Measurements from ENCODE around the gene POPDC2. TPM values are rescaled to one million over a fixed set of nuclear protein-coding genes. Genes with fewer than 3 reads are reported as not detected.
"Not testable (repeated sequence)": the region's sequence is repeated elsewhere in the genome, so short reads cannot be mapped to it uniquely, and the experiment has no call there.

The POPDC2 gene
- polyA plus RNA-seq, 12 donors: 6.8 to 45.5 (median 20.4) TPM; not detected in 1

DNA sequence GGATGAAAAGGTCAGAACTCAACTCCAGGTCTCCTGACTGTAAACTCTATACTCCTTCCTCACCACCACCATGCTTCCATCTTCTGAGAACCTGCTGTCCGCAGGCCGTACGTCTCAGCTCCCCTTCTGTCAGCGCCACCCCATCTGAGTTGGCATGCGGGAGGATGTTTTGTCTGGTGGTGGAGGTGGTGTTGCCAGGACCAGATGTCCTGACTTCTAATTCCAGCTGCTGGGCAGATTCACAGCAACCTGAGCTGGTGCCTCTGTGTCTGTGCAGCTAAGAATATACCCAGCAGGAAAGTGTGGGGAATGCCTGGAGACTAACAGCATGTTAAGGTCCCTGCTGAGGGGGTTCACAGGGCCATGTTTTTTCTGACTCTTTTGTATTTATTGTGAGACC is 39.5 kb downstream of the POPDC2 start:
- no peak for DNase-seq

DNA sequence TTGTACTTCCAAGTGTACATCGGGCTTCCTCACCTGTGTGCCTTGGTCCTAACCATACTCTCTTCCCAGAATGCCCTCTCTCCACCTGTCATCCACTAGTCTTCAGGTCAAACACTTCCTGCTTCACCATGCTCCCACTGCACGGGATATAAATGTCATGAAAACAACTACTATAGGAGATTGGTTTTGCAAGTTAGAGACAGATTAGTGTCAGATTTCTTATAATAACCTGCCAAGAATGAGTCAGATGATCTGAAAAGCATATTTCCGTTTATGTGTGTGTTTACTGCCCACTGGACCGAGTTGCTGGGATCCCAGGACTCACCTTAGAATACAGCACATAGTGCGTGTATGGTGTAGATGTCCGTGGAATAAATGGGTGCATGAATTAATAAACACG is 41.3 kb downstream of the POPDC2 start:
- DNase-seq: no peak

DNA sequence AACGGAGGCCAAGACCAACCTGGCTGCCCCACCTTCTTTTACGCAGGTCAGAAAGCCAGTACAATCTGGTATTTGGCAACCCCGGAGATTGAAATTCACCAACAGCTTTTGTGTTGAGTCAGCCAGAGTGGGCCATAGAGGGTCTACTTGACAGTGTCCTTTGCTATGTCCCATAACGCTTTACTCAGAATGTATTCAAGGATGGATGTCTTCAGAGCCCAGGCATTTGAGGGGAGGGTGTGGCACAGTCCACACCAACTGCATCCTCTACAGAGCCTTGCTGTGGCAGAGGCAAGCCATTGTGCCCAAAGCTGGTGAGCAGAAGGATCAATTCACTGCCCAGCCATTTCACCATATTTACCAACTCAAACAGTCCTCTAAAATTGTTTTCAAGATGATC is 44.3 kb downstream of the POPDC2 start:
- no peak for DNase-seq

DNA sequence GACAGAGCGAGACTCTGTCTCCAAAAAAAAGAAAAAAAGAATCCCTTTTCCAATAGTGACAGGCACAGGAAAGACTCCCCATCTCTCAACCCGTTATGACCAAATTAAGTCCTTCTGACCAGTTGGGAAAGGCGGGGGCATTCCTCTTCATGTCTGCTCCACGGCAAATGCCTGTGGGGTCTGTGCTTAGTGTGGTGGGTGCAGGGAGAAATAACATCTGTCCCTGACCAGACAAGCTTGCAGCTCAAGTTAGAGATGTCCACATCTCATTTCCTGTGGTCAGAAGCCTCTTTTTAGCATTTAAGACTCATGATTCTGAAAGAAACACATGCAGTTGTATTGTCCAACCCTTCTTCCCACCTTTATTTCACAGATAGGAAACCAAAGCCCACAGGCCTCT is 46.5 kb downstream of the POPDC2 start:
- no peak for DNase-seq

DNA sequence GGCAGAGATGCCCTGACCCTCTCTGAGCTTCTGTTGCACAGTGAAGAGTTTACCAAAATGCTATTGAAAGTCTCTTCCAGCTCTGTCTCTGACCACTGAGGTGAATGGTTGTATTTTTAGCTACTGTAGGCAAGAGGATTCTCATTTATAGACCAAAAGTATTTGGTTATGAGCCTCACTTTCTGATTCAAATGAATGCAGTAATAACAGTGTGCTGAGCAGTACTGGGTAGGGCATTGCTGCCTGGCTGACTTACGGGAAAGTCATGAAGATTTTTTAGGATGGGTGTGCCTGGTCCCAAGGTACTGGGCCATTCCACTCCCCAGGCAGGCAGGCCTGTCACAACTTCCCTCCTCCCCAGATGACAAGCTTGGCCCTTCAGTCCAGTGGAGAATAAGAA is 47.2 kb downstream of the POPDC2 start:
- no peak for DNase-seq

DNA sequence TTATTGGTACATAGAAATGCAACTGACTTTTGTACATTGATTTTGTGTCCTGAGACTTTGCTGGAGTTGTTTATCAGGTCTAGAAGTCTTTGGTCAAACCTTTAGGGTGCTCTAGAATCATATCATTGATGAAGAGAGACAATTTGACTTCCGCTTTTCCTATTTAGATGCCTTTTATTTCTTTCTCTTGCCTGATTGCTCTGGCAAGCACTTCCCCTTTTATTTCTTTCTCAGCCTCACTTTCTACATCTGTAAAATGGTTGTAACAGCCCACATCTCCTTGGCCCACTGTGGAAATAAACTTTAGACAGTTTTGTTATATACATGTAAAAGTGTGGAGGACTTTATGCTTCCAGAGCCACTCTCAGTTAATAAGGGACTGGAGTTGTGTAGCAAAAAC is 48.7 kb downstream of the POPDC2 start:
- no peak for DNase-seq

DNA sequence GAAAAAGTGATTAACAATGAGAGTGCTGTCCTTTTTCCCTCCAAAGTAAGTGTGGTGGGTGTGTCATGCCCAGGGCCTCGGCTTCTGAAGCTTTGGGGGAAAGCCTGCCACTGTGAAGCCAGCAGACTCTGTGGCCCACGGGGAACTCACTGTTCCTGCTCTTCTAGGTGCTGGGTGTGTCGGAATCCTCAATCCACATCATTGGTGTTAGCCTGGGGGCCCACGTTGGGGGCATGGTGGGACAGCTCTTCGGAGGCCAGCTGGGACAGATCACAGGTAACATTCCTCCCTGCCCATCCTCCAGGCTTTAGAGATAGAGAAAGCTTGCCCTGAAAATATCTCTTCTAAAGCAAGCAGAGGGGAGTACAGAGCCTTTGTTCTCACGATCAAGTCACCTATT is 51.1 kb downstream of the POPDC2 start:
- no peak for DNase-seq

DNA sequence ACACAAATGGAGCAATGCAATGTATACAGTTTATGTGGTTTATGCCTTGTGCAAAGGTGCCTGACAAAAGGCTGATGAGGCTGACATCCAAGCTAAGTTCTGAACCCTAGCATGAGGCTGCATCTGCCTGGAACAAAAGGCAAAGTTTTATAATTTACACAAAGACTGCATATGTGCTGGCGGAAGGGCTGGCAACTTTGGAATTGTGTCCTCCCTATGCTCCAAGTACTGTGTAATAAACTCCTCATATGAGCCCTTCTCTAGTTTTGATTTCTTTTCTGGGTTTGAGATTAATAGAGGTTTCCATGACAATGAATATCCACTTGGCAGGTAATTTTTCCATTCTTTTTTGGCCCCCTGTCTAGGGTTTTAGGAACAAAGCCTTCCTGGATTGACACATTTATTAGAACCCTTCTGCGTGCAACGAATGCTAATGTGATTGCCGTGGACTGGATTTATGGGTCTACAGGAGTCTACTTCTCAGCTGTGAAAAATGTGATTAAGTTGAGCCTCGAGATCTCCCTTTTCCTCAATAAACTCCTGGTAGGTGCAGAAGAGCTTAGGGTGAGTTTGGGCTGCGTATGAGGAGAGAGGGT is 51.9 kb downstream of the POPDC2 start:
- no peak for DNase-seq

DNA sequence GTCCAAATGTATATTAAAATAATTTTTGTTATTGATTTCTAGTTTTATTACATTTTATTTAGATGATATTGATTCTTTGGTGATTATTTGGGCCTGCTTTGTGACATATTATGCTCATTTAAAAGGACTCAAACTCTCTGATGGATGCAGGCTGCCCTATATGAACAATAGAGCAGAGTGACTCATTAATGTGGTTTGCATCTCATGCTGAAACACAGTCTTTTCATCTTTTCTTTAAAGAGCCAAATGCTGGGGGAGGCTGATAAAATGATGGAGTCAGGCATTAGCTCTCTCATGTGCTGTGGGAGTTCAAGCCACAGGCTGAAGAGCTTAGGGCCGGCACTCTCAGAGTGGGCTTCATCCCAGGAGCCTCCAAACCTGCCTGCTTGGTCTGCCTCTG is 55.5 kb downstream of the POPDC2 start:
- DNase-seq: no peak

DNA sequence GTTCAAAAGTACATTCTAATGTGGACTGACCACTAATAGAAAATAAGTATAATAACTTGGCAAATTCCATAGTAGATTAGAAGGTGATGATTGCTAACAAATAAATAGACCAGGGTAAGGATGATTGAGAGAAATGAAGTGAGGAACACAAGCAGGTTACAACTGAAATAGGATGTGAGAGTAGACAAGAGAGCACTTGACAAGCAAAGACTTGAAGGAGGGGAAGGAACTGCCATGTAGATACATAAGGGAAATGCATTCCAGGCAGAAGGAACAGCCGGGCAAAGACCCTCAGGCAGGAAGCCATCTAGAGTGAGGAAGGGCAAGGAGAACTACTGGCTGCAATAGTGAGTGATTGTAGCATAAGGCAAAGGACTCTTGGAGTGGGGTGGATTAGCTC is 57.7 kb downstream of the POPDC2 start:
- DNase-seq: no peak

DNA sequence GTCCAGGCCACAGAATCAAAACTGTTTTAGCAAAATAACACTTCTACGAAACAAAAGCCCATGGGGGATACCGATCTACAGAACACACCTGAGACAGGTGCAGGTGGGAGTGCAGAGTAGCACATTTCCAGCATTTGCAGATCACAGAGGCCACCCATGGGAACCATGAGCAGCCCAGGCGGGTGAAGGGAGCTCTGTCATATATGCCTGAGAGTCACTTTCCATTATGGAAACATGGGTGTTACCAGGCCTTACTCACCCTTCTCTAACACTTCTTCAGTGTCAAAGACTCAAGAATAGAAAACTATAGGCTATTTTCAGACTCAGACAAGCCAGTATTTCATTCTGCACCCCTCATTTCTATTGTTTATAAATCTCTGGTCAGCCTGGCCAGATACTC is 59.2 kb downstream of the POPDC2 start:
- no peak for DNase-seq

DNA sequence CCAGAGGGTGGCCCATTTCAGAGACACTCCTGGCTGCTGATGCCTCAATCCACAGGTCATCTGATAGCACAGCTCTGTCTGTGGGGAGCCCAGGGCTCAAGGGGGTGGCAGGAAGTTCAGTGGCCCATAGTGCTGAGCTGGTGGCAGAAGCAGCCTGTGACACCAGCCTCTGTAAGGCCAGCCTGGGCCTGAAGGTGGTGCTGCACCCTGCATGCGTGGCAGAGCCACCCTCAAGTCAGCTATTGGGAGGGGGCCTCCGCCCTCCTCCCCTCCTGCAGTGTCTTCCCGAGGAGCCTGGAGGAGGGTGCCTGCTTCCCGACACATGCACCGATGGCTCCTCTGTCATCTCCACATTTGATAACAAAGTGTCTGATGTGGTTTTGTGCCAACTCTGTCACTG is 59.7 kb downstream of the POPDC2 start:
- no peak for DNase-seq

DNA sequence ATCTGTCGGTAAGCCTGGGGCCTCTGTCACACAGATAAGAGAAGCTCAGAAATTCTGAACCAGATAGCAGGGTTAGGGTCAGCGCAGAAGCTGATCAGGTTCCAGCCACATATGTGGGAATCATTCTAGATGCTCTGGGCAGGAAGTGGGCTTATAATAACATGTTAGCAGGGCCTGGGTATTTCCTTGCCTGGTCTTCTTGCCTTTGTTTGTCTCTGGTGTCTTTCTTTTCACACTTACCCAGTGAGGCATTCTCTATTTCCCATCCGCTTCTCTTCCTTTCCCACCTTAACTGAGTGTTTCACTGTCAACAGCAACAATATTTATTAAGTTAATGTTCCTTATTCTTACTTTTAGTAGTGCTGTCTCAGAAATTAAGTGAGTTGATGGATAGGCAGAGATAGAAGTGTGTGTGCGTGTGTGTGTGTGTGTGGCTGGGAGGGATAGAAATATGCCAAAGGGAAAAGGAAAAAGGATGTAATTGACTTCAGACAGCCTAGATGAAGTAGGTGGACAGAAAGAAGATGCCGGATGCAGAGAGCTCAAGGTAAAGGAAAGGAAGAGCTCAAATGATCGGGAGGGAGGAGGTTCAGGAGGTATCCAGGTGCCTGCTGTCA is 60.7 kb downstream of the POPDC2 start:
- DNase-seq: no peak

DNA sequence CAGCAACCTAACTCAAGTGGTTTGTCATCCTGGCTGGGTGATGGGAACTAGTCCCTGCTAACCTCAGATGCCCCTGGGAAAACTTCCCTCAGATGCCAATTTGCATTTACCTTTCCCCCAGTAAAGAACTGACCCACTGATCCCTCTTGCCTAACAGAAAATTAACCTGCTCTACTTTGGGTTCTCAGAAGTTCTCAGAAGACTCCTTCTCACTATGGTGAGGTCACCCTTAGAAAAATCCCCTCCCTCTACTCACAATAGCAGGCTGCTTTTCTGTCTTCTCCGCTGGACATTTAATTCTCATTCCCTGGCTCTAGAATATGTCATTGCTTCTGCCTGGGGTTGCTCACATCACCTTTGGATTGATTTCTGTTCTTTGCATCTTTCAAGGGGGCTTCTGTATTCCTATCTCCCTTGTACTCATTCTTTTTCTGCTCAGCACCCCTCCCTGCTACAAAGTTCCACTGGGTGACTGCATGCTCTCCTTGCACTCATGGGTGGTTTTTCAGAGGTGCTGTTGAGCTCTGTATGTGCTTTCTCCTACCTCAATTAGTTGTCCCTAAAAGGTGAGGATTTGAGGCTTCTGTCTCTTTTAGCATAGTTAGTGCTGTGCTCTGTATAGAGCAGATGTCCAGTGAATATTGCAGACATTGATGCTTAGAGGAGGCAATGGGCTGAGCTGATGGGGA is 61.8 kb downstream of the POPDC2 start:
- no peak for DNase-seq

DNA sequence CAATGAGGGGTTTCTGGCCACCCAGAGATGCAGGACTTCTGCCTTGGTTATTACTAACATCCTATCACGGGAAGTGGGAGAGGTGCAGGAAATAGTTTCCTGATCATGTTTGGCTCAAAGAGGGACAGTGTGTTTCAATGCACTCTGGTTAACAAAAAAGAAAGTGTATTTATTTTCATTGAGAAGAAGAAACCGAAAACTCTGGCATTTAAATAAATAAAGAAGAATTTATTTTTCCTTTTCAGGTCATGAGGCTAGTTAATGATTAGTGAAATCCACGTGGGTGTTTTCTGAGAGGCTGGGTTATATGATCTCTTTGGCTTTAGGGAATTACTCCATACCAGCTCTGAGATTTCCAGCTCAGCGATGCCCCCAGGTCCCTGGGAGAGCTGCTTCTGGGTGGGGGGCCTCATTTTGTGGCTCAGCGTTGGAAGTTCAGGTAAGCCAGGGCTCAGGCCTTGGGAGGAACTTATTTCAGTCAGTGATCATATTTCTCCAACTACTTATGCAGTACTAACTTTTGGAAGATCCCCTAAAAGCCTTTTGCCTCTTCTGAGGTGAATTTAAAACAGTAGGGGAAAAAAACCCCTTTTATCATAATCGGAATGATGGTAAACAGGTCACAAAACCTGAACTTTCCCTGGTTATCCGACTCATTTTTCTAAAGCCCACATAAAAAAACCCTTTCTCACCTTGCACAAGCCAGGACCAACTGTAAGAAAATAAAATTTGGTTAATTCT is 62.7 kb downstream of the POPDC2 start, which contains the start of gene PLA1A:
Gene PLA1A (plus strand): TSS at position 338 of the 741 bp plus-strand sequence. CDS start 29 bp downstream, at position 367.
- no peak for DNase-seq

DNA sequence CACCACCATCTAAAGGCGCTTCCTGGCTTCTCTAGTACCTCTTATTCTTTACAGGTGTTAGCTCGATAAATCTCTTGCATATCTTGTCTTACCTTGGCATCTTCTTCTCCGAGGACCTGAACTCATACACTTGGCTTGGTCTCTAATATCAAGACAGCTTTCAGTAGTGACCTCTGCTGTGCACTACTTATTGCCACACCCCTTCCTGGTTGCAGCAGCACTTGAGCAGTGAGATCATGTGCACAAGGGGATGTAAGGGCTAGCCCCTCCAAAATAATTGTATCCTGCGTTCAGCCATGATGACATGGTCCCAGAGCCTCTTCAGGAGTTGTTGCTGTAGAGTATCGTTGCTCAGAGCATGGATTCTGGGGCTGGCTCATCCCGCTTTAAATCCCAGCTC is 64.0 kb downstream of the POPDC2 start:
- no peak for DNase-seq

DNA sequence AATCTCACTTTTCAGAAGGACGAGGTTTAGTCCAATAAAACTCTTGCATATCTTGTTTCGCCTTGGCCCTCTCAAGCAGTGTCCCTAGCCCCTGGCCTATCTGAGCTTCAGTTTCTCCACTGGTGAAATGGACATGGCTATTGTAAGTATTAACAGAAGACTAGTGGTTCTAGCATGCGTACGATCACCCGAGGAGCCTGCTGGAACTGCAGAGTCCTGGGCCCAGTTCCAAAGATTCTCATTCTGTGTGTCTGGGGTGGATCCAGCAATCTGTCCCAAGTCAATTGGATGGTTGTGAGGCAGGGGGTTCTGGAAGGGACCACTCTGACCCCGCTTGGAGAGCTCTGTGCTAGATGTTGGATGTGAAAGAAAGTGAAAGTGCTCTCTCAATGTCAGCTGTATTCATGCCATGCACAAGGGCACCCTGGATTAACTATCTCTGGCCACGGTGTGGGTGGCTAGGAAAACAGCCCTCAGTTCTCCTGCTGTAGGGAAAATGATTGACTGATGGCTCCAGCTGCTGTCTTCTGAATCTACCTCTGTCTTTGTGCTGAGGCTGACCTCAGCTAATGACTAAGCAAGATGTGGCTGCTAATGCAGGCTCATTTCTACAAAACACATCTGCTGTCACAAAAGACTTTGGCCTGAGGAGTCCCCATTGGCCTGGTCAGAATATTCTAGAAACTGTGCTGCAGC is 64.6 kb downstream of the POPDC2 start:
- no peak for DNase-seq

DNA sequence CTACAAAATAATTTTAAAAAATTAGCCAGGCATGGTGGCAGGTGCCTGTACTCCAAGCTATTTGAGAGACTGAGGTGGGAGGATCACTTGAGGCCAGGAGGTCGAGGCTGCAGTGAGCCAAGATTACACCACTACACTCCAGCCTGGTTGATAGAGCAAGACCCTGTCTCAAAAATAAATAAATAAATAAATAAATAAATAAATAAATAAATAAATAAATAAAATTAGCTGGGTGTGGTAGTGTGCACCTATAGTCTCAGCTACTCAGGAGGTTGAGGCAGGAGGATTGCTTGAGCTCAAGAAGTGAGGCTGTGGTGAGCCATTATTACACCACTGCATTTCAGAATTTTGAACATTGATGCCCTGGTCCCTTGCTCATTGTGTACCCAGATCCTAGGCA is 65.5 kb downstream of the POPDC2 start:
- DNase-seq: not testable (repeated sequence)

DNA sequence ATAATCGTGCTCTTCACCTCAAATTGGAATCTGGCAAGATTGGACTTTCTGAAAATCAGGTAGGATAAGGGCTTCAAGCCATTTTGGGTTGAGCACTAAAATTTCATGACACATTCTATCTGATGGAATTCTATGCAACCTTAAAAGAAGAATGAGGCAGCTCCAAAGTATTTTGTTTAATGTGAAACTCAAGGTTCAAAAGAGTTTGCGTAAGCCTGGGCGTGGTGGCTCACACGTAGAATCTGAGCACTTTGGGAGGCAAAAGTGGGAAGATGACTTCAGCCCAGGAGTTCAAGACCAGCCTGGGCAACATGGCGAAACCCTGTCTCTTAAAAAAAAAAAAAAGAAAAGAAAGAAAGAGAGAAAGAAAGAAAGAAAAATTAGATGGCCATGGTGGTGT is 66.3 kb downstream of the POPDC2 start:
- no peak for DNase-seq

DNA sequence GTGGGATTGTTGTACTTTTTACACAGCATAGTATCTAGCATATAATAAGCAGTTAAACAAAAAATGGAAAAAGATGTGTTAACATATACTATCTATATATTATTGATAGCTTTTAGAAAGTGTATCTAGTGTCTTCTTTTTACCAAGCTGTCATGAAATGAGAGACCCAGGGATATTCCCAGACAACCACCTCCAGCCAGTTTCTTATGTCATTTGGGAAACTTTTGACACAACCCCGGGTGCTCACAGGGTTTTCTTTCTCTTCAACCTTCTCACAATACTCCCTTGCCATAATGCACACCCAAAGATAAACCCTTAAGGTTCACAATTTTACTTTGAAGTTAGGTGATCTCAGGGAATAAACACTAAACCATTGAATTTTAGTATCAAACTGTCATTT is 67.5 kb downstream of the POPDC2 start:
- no peak for DNase-seq

Data from muscle of arm (tissue), 12 donors.